Smooth muscle cell (in vitro differentiated cells): Measurements from ENCODE around the gene FOXA1. TPM values are rescaled to one million over a fixed set of nuclear protein-coding genes. Genes with fewer than 3 reads are reported as not detected.
"Not testable (repeated sequence)": the region's sequence is repeated elsewhere in the genome, so short reads cannot be mapped to it uniquely, and the experiment has no call there.

Source experiments
- DNase-seq: peaks from one replicate; lab custom pipeline; 2025; ENCODE audit not compliant: unreplicated experiment; lab: John Stamatoyannopoulos, UW
- H2AFZ ChIP-seq: fragments of 200-600 bp; sonication (generic); 2 replicates; pipeline ENCODE4 v1.6.0; 2016; ENCODE audit warnings: antibody characterized with exemption, low read depth, mild to moderate bottlenecking
- H3F3A ChIP-seq: fragments of 200-600 bp; sonication (generic); 2 replicates; pipeline ENCODE4 v1.6.0; 2017; ENCODE audit warnings: antibody characterized with exemption, low read depth
- H3K27ac ChIP-seq: fragments of 200-600 bp; sonication (generic); 2 replicates; pipeline ENCODE4 v1.5.1; 2016; ENCODE audit warnings: low read depth, mild to moderate bottlenecking
- H3K27me3 ChIP-seq: fragments of 200-600 bp; sonication (generic); 2 replicates; pipeline ENCODE4 v1.6.1; 2016; ENCODE audit warnings: low read depth, mild to moderate bottlenecking
- H3K36me3 ChIP-seq: fragments of 200-600 bp; sonication (generic); 2 replicates; pipeline ENCODE4 v1.5.1; 2016; ENCODE audit warnings: low read depth
- H3K4me1 ChIP-seq: fragments of 200-600 bp; sonication (generic); 2 replicates; pipeline ENCODE4 v1.5.1; 2016; ENCODE audit warnings: low read depth
- H3K4me2 ChIP-seq: fragments of 200-600 bp; sonication (generic); 2 replicates; pipeline ENCODE4 v1.6.0; 2016; ENCODE audit warnings: mild to moderate bottlenecking
- H3K4me3 ChIP-seq: fragments of 200-600 bp; sonication (generic); 2 replicates; pipeline ENCODE4 v1.5.1; 2016; ENCODE audit warnings: mild to moderate bottlenecking
- H3K79me2 ChIP-seq: fragments of 200-600 bp; sonication (generic); 2 replicates; pipeline ENCODE4 v1.6.0; 2016; ENCODE audit warnings: low read depth, mild to moderate bottlenecking
- H3K9ac ChIP-seq: fragments of 200-600 bp; sonication (generic); 2 replicates; pipeline ENCODE4 v1.6.0; 2016; ENCODE audit warnings: low read depth
- H3K9me3 ChIP-seq: fragments of 200-600 bp; sonication (generic); replicated peaks from 2 replicates; pipeline ENCODE4 v1.5.1; 2016; ENCODE audit warnings: low read depth
- H4K20me1 ChIP-seq: fragments of 200-600 bp; sonication (generic); 2 replicates; pipeline ENCODE4 v1.6.0; 2016; ENCODE audit warnings: low read depth
- CTCF ChIP-seq: fragments of 200-600 bp; sonication (generic); IDR thresholded peaks from 2 replicates; pipeline ENCODE4 v1.5.1; 2017; ENCODE audit warnings: borderline replicate concordance, mild to moderate bottlenecking, antibody characterized with exemption; ENCODE audit not compliant: insufficient read depth, poor library complexity, severe bottlenecking
- WGBS: methylation state at CpG from one replicate; pipeline ENCODE4 v1.1.7; 2016; ENCODE audit warnings: low lambda C conversion rate; 5-methylcytosine and 5-hydroxymethylcytosine counted together
- polyA plus RNA-seq: library from polyadenylated mRNA; unstranded; fragments of >200 nt; fragmentation: Nextera tagmentation; extraction: Ambion mirVana; gene quantifications from 2 replicates; pipeline ENCODE4 v1.2.1, GENCODE V29; 2016
- total RNA-seq: library from RNA; depleted of rRNA; stranded (reverse); fragments of >200 nt; gene quantifications from 2 replicates; pipeline ENCODE4 v1.2.3, GENCODE V29; 2014

Gene FOXA1
- total and polyA plus RNA-seq, 2 experiments from 2014 or later = 0.18 TPM; not detected in 1

- H3K79me2 ChIP-seq = no peaks in the 10 kb centered on the region
- DNase-seq = no peak
- H3K36me3 ChIP-seq = no peaks in the 10 kb centered on the region
- H2AFZ ChIP-seq = no peak overlapping the region
- H3K4me3 ChIP-seq = no peak overlapping the region
- no peaks in the 10 kb centered on the region for H3K27me3 ChIP-seq
- no peaks in the 10 kb centered on the region for H3F3A ChIP-seq
- H3K27ac ChIP-seq = no peak overlapping the region
- 83% methylated on average over 6 of the region's 6 CpGs for WGBS
- TF ChIP-seq CTCF = no peak
- no peaks in the 10 kb centered on the region for H3K9me3 ChIP-seq
- no peaks in the 10 kb centered on the region for H3K4me1 ChIP-seq
- no peak overlapping the region for H3K9ac ChIP-seq
- H3K4me2 ChIP-seq = no peak overlapping the region
- H4K20me1 ChIP-seq = no peaks in the 10 kb centered on the region
Measured at GRCh38 chr14:37559386-37559785, 35.7 kb downstream of the FOXA1 start.

GRCh38 chr14:37558740-37559139 lies 36.3 kb downstream of the FOXA1 start:
- H3K4me1 ChIP-seq = no peaks in the 10 kb centered on the region
- no peaks in the 10 kb centered on the region for H3F3A ChIP-seq
- no peaks in the 10 kb centered on the region for H4K20me1 ChIP-seq
- 89% methylated on average over 4 of the region's 4 CpGs for WGBS
- H3K27ac ChIP-seq = no peak overlapping the region
- no peak overlapping the region for H3K4me2 ChIP-seq
- no peak overlapping the region for H3K9ac ChIP-seq
- no peak for TF ChIP-seq CTCF
- H3K36me3 ChIP-seq = no peaks in the 10 kb centered on the region
- no peak overlapping the region for H3K4me3 ChIP-seq
- H3K27me3 ChIP-seq = no peaks in the 10 kb centered on the region
- no peaks in the 10 kb centered on the region for H3K9me3 ChIP-seq
- DNase-seq = no peak
- H3K79me2 ChIP-seq = no peaks in the 10 kb centered on the region
- H2AFZ ChIP-seq = no peak overlapping the region

GRCh38 chr14:37555596-37555995 lies 39.5 kb downstream of the FOXA1 start:
- 96% methylated on average over 9 of the region's 33 CpGs for WGBS
- H3K9ac ChIP-seq, H3K79me2 ChIP-seq, H3K4me1 ChIP-seq, H3F3A ChIP-seq, H3K9me3 ChIP-seq, H3K4me3 ChIP-seq, H3K36me3 ChIP-seq, H4K20me1 ChIP-seq, H2AFZ ChIP-seq, H3K27ac ChIP-seq, H3K4me2 ChIP-seq, H3K27me3 ChIP-seq, DNase-seq: not testable (repeated sequence)

- H4K20me1 ChIP-seq = no peaks in the 10 kb centered on the region
- WGBS = 100% methylated on average over 1 of the region's 1 CpG
Measured at GRCh38 chr14:37553935-37554550, 41.0 kb downstream of the FOXA1 start.

More at GRCh38 chr14:37553935-37554550, 41.0 kb downstream of the FOXA1 start:
- Histone ChIP-seq H2AFZ (no peak overlapping the region), H3K27ac (no peak overlapping the region), H3K4me1 (no peaks in the 10 kb centered on the region), H3K27me3 (no peaks in the 10 kb centered on the region), H3K79me2 (no peaks in the 10 kb centered on the region), H3K9ac (no peak overlapping the region), H3F3A (no peaks in the 10 kb centered on the region), H3K4me2 (no peak overlapping the region), H3K9me3 (no peaks in the 10 kb centered on the region), H3K36me3 (no peaks in the 10 kb centered on the region), H3K4me3 (no peak overlapping the region)
- no peak for TF ChIP-seq CTCF
- no peak for DNase-seq
